GM19239 (cell line): Measurements from ENCODE around the gene SLC29A1.
A peak's percentile ranks its signal among the peaks of the same experiment; 100 is the strongest.

Source experiments
- DNase-seq: peaks from one replicate; pipeline ENCODE4 v3.0.0; 2011; ENCODE audit warnings: low spot score; ENCODE audit not compliant: insufficient read length
- FAIRE-seq: peaks from 2 replicates; lab custom pipeline; 2011; peaks lifted over from hg19 to GRCh38; lab: Jason Lieb, UNC

SLC29A1 gene

DNA sequence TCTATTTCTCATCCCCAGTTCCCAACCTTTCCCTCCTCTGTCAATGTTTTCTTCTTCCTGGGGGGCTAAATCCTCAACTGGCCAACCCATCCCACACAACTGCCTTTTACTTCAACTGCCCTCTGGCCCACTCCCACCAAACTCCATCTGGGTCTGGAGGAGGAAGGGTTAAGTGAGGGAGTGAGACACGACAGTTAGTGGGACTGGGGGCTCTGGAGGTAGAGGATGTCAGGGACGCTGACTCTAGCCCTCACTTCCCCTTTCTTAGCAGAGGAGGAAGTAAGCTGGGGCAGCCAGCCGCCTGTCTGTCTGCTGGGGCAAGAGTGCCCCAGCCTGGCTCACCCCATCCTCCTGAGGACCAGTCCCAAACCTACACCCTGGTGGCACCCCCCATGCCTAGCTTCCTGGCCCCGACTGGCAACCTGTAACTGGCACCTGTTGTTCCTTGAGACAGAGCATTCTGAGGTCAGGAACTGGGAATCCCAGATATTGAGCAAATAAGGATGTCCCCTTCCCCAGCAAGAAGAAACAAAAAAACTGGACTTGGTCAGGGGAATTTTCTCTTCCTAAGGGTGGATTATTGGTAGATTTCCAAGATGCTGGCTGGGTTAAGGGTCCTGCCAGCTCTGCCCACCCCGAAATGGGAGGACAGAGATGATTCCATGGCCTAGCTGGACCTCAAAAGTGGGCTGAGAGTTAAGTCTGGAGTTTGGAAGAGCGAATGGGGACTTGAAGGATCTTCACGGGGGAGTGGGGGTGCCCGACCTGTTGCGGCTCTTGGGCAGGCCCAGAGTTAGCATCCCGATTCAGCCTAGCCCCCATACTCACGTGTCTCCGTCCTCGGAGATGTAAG, 41.0 kb downstream of the SLC29A1 start:
- FAIRE-seq: peak; percentile 90
- DNase-seq: no peak

DNA sequence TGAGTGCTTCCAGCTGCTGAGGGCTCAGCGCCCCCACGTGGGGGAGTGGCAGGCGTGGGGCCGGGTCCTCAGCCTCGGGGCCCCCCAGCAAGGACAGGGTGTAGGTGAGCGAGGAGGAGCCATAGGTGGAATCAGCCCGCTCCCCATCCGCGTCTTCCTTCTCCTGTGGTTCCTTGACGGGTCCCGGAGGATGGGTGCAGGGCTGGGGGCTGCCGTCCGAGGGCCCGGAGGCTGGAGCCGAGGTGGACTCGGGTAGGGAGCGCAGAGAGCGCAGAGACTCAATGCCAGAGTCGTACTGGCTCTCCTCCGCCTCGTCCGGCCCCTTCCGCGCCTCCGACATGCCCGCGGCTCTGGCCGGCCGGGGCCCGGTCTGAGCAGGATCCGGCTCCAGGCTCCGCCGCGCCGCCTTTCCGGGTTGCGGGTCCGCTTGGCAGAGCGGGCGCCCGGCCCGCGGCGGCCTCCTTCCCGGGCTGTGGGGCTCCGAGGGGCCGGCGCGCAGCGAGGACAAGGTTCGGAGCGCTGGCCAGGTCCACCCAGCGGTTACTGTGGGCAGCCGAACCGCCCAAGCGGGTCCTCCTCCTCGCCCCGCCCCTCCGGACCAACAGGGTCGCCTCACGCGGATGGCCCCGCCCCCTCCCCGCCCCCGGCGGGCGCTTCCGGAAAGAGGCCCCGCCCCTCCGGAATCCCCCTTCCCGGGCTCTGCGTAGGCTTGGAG, 41.8 kb downstream of the SLC29A1 start, which contains the start of gene NFKBIE:
Gene NFKBIE, minus strand, starts transcription at position 545 of the 715 bp plus-strand sequence. Its CDS starts 205 bp downstream, at position 340.
- peak; percentile 73 for FAIRE-seq

DNA sequence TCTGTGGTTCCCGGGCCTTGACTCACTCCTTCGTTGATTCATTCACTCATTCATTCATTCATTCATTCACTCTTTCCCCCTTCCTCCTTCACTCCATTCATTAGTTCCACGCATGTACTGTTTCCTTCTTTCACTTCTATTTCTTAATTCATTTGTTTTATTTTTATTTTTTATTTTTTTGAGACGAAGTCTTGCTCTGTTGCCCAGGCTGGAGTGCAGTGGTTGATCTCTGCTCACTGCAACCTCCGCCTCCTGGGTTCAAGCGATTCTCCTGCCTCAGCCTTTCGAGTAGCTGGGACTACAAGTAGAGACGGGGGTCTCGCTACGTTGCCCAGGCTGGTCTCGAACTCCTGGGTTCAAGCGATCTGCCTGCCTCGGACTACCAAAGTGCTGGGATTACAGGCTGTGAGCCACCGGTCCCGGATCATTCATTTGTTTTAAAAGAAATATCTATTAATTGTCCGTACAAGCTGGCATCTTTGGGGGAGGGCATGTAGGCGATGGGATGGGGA, 42.4 kb downstream of the SLC29A1 start:
- FAIRE-seq: no peak
- DNase-seq: no peak

More for the DNA sequence above, 41.8 kb downstream of the SLC29A1 start, which contains the start of gene NFKBIE:
- DNase-seq: peak; percentile 76

DNA sequence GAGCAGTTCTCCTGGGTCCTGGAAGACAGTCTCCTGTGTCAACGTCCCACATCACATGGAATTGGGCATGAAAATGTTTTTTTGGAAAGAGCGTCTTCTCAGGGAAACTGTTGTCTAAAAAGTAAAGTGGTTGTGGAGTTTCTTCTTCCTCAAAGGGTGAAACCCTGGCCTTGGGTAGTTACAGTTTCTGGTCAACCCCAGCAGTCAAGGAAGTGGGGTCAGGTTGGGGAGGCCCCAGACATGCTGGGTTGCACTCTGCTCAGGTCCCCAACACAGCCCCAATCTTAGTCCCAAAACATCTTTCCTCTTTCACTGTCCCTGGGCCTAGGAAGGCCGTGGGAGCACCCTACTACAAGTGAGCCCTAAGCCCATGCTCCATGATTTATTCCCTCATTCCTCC, 43.0 kb downstream of the SLC29A1 start:
- FAIRE-seq (peak; percentile 92), DNase-seq (peak; percentile 81)

DNA sequence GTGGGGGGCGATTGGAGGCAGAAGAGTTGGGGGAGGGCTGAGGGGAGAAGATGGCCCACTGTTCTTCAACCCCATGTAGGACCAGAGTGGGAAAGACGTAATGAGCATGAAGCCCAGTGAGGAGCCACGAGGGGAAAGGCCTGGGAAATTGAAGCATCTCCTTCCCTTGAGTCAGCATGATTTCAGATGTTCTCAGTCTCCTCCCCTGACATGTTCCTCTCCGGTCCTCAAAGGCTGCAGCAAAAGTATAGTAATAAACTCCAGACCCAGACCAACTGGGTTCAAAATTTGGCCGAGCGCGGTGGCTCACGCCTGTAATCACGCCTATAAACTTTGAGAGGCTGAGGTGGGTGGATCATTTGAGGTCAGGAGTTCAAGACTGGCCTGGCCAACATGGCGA, 43.9 kb downstream of the SLC29A1 start:
- DNase-seq (no peak), FAIRE-seq (no peak)

DNA sequence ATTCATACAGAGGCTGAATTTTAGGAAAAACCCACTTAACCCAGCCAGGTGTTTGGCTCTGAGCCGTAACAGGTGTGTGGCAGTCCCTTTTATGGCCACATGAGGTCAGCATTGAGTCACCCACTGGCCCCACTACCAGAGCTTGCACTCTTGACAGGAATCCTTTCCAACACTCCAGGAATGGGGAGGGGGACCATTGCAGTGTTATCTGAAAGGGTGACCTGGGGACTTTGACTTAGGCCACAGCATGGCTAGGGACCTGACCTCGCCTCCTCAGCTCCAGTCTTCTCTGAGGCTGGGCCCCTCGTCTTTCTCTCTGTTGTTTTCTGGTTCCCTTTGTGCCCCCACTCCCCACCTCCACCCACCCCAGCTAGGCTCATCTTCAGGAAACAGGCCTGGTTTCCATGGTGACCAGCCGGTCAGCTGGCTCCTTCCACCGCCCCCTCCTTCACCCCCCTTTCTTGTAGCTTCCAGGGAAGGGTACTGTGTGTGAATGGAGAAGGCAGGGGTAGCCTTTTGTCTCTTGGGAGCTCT, 44.8 kb downstream of the SLC29A1 start:
- FAIRE-seq (peak; percentile 91), DNase-seq (no peak)

DNA sequence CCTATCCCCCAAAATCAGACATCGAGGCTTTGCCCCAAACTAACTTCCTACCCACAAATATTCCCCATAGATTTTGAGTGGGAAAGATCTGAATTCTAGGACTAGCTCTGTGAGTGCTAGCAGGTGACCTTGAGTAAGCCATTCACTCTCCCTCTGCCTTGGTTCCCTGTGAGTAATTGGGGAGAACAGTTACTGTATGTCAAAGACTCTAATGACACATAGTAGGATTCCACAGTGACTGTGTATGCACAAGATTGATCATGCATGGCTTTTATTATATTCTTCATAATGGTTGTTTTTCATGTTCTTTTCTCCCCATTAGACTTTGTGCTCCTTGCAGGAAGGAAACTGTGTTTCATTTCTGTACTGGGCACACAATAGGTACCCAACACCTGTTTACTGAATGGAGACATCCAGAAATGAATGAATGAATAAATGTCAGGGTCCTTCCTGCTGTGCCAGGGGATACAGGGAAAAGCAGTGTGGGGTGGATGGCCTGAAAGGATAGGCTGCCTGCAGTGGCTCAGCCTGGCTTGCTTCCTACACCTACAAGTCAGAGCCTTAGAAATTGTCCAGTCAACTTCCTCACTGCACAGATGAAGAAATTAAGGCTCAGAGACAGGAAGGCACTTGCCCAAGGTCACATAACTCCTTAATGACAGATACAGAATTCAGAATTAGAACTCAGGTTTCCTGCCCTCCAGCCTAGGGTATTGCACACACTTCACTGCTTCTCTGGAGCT, 46.0 kb downstream of the SLC29A1 start:
- DNase-seq (no peak), FAIRE-seq (no peak)

DNA sequence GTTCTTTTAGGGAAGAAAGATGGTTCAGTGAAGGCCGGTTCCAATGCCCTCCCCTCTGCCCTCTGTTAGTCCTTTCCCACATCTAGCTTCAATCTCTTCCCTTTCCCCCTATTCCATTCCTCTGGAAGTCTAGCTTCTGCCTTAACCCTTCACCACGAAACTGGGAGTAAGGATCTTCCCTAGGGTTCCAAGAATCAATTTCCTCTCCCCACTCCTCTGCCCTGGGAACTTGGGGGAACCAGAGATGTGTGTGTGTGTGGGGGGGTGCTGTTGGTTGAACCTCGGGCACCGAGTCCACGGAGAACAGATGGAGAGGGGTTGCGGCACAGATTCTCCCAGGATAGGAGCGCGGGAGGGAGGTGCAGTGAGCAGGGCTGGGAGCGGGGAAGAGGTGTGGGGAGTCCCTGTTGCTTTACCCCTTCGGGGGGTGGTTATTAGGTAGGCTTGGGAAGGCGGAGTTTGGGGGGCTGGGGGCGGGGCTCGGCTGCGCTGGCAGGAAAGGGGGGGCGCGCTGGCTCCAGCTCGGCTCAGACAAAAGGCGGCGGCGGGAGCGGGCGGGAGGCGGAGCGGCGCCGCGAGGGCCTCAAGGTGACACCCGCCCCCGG, 46.6 kb downstream of the SLC29A1 start, which contains the start of gene TMEM151B:
Gene TMEM151B, plus strand, starts transcription at position 530 of the 605 bp plus-strand sequence. CDS start 293 bp downstream, outside the sequence.
- DNase-seq (no peak), FAIRE-seq (no peak)

DNA sequence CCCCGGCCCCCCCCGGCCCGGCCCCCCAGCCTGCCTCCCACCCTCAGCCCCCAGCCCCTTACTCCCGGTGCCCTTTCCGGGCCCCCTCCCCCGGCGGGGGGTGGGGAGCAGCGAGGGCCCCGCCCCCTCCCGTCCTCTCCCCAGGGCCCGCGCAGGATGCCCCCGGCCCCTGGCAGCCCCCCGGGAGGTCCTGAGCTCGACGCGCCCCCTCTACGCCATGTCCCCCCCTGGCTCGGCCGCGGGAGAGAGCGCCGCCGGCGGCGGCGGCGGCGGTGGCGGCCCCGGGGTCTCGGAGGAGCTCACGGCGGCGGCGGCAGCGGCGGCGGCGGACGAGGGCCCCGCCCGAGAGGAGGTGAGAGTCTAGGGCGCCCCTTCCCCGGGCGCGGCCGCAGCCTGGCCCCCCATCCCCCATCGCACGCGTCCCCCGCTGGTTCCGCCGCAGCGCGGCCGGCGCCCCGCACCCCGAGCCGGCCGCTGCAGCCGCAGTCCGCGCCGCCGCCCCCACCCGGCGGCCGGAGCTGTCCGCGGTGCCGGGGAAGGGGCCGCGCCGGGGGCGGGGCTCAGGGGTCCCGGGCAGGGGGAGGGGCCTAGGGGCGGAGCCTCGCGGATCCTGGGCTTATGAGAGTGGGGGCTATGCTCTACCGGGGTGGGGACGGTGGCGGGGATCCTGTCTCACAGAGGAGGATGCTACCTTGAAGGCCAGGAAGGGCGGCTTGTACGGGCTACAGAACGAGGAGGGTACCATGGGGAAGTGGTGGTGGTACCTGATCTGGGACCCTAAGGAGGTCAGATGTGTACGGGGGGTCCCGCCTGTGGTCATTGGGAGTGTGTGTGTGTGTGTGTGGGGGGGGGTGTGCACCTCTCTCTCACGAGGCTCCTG, 47.4 kb downstream of the SLC29A1 start:
- DNase-seq (no peak), FAIRE-seq (no peak)

DNA sequence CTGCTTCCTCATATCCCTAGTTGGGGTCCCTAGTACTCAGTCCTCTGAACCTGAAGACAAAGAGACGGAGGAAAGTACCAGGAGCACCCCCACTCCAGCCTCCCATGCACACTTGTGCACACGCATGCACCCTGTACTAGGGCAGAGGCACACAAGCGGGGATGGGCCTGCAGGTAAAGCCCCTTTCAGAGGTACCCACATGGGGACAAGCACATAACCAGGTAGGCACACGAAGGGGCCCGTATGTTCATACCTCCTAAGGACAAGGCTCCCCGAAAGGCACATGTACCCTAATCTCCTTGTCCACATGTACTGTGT, 48.0 kb downstream of the SLC29A1 start:
- DNase-seq (no peak), FAIRE-seq (no peak)

DNA sequence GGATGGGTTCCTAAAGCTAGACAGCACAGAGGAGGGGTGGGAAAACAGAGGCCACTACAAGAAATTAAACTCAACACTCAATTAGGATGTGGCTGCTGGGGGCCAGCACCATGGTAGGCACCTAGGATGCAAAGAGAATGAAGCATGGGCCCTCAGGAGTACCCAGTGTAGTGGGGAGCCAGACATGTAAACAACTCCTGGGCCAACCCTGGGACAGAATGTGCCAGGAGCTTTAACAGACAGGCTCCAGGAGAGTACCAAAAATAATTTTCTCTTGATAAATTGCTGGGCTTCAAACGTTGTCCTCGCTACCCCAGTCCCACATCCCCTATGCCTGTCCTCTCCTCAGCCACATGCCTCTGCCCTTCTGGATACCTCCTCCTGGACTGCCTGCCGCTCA, 48.5 kb downstream of the SLC29A1 start:
- no peak for DNase-seq
- FAIRE-seq: no peak

DNA sequence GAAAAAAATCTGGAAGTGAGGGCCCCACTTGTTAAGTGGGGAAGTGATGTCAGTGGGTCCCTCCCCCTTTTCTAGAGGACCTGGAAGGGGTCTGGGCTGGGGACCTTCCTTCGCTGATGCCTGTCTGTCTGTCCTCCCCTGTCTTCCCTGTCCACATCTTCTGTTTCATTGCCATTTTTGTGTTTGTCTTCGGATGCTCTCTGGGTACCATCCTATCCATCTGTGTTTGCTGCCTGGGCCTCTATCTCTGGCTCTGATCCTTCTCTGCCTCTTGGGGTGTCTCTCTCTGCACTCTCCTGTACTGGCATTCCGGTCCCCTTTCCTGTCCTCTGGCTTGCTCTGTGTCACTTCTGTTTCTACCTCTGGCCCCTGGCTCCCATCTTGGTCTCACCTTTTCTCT, 49.1 kb downstream of the SLC29A1 start:
- DNase-seq (no peak), FAIRE-seq (no peak)

DNA sequence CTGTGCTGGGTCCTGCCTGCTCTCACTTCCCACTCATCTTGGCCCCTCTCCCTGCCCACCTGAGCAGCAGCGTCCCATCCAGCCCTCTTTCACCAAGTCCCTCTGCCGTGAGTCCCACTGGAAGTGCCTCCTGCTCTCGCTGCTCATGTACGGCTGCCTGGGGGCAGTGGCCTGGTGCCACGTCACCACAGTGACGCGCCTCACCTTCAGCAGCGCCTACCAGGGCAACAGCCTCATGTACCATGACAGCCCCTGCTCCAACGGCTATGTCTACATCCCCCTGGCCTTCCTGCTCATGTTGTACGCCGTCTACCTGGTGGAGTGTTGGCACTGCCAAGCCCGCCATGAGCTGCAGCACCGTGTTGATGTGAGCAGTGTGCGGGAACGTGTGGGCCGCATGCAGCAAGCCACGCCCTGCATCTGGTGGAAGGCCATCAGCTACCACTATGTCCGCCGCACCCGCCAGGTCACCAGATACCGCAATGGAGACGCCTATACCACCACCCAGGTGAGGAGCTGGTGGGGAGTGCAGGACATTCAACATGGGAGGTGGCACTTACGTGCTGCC, 49.7 kb downstream of the SLC29A1 start:
- no peak for FAIRE-seq

DNA sequence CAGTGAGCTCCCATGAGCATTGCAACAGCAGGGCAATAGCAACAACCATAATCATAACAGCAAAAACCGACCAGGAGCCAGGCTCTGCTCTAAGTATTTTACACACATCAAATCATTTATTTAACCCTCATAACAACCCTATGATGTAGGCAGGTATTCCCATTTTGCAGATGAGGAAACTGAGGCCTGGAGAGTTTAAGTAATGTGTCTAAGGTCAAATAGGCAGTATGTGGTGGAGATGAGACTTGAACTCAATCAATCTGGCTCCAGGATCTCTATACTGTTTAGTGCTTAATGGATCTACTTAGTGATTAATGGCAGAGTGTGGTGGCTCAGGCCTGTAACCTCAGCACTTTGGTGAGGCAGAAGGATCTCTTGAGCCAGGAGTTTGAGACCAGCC, 50.2 kb downstream of the SLC29A1 start:
- FAIRE-seq (no peak), DNase-seq (no peak)

More for the DNA sequence above, 49.7 kb downstream of the SLC29A1 start:
- no peak for DNase-seq

DNA sequence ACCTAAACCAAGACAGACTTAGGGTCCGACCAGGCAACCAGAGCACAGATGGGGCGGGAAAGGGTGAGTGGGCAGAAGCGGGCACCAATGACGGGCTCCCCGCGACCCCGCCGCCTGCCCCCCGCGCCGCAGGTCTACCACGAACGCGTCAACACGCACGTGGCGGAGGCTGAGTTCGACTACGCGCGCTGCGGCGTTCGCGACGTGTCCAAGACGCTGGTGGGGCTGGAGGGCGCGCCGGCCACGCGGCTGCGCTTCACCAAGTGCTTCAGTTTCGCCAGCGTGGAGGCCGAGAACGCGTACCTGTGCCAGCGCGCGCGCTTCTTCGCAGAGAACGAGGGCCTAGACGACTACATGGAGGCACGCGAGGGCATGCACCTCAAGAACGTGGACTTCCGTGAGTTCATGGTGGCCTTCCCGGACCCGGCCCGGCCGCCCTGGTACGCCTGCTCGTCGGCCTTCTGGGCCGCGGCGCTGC, 51.9 kb downstream of the SLC29A1 start:
- DNase-seq: no peak
- FAIRE-seq: no peak

DNA sequence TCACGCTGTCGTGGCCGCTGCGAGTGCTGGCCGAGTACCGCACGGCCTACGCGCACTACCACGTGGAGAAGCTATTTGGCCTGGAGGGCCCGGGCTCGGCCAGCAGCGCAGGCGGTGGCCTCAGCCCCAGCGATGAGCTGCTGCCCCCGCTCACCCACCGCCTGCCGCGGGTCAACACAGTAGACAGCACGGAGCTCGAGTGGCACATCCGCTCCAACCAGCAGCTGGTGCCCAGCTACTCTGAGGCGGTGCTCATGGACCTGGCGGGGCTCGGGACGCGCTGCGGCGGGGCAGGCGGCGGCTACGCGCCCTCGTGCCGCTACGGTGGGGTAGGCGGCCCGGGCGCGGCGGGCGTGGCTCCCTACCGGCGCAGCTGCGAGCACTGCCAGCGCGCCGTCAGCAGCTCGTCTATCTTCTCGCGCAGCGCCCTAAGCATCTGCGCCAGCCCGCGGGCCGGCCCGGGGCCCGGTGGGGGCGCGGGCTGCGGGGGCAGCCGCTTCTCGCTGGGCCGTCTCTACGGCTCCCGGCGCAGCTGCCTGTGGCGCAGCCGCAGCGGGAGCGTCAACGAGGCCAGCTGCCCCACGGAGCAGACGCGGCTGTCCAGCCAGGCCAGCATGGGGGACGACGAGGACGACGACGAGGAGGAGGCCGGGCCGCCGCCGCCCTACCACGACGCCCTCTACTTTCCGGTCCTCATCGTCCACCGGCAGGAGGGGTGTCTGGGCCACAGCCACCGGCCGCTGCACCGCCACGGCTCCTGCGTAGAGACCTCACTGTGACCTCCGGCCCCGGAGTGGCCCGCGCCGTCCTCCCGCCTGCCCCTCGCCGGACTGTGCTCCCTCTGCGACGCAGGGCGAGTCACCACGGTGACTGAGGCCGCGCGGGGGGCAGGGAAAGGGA, 52.6 kb downstream of the SLC29A1 start:
- DNase-seq: no peak
- FAIRE-seq: no peak
